HT1080 (cell line): ENCODE data around the gene MET. TPM values are rescaled to one million over a fixed set of nuclear protein-coding genes. Genes with fewer than 3 reads are reported as not detected.
"Not testable (repeated sequence)": the region's sequence is repeated elsewhere in the genome, so short reads cannot be mapped to it uniquely, and the experiment has no call there.

Source experiments
- DNase-seq: peaks from one replicate; pipeline ENCODE4 v3.0.0-alpha.2; 2015; ENCODE audit warnings: low read depth
- total RNA-seq: library from RNA; depleted of rRNA; stranded (reverse); fragments of >200 nt; shearing (Covaris generic); gene quantifications from 2 replicates; pipeline ENCODE4 v1.2.3, GENCODE V29; 2014

The MET gene
- total RNA-seq, 1 experiment from 2014 or later: 124 TPM

DNA sequence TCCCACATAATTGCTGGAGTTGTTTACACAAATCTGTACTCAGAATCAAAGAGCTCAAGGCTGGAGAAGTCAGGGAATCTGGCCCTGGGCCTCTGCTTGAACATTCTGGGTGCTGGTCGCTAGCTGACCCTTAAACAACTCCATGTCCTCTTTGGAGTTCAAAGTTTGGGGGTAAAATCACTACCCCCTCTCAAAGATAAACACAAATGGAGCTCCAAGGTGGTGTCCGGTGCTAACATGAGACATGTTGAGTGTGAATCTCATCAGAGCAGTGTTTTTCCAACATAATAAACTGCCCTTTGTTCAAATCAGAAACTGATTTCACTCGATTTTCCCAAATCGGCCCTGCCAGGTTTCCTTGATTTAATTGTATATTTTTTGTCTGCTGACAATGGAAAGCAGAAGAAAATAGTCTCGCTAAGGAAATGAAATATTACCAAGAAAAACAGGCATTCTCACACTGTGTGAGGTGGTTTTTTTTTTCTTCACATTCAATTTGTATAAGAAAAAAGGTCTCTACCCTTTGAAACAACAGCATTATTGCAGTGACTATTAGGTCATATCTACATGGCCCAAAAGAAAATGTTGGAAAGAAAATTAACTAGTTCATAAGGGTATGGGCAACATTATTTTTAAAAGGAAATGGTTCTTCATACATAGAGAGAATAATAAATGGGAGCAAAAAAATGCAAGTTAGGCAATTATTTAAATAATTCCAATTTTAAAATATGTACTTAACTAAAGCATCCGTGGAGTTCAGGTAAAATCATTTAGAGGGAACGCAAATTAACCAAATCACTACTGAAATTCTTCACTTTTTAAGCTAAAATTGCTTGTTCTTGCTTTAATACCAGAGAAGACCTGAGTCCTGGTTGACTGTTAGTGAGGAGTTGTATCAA, 134.3 kb downstream of the MET start:
- DNase-seq: no peak

DNA sequence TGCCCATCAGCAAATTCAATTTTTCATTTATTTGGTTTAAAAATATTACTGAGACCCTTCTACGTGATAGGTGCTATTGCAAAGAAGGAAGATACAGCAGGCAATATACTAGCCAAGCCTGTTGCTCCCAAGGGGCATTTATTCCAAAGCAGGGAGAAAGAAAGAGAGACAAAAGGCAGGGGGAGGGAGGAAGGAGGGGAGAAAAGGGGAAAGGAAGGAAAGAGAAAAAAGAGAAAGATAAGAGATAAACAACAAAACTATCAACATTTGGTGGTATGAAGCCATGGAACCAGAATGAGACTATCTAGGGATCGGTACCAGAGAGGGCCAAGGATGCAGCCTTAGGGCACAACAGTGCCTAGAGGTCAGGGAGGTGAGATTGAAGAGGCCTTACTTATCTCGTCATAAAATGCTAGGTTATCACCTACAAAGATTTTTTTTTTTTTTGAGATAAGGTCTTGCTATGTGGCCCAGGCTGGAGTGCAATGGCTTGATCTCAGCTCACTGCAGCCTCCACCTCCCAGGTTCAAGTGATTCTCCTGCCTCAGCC, 135.1 kb downstream of the MET start:
- no peak for DNase-seq

DNA sequence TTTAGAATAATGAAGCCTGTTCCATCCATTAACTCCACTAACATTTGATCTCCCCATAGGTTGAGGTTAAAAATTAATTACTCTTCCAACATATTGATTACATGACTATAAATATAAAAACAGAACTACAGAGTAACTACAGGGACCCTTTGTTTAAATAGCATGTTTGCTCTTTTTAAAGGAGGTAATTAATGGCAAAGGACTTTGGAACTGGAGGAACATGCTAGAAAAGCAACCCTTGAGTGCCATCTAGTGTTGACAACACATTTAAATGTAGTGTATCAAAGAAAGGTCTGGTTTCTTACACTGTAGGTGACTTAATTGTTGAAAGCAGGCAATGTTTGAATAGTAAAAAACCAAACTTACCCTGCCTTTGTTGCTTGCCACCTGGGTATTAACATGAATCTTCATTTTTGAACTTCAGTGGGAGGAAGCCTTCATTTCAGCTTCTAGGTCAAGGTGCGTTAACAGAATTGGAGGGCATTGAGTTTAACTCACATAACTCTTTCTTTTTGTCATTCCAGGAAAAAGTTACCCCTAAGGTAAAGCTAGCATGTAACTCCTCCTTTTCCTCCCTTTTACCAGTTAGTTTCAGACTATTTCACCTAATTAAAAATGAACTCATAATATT, 137.8 kb downstream of the MET start:
- DNase-seq: peak; percentile 61

DNA sequence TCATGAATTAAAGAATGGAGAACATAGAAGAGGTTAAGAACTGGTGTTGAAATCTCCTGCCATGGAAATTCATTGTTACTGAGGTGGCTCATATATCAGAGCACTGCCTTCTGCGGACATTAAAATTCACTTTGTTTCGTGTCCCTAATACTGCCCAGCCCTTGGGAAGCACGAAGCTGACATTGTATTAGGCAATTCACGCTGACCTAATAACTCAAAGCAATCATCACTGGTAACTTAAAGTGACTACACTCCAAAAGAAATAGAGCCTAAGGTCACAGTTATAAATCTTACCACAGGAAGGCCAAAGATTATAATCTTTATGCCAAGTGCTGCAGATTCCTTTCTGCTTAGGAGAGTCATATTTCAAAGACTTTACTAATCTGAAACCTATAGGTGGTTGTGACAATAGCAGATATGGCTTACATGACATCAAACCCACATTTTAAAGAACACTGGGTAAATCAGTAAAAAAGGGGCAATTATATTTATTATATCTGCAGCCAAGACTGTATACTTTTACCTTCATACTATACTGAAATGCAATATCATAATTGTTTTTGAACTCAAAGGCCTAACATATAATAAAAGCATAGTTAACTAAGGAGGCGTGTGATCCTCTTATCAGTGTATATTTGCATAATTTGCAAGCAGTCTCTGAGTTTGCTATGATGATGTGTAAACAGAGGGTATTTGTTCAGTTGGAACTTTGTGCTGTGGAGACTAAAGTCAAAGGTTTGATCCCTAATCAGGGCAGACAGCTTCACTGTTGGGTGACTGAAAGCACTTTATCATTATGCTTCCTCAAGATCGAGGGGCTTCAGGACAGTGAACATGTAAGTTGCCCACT, 138.5 kb downstream of the MET start:
- no peak for DNase-seq

DNA sequence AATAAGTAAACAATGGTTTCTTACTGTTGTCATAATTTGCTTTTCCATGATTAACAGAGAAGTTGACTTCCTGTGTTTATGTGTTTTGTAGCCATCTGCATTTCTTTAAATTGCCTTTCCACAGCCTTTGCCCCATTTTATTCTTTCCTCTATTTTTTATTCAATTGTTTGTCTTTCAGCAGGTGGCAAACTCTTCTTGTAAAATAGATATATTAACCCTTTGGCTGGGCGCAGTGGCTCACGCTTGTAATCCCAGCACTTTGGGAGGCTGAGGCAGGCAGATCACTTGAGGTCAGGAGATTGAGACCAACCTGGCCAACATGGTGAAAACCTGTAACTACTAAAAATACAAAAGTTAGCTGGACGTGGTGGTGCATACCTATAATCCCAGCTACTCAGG, 139.8 kb downstream of the MET start:
- DNase-seq: no peak

DNA sequence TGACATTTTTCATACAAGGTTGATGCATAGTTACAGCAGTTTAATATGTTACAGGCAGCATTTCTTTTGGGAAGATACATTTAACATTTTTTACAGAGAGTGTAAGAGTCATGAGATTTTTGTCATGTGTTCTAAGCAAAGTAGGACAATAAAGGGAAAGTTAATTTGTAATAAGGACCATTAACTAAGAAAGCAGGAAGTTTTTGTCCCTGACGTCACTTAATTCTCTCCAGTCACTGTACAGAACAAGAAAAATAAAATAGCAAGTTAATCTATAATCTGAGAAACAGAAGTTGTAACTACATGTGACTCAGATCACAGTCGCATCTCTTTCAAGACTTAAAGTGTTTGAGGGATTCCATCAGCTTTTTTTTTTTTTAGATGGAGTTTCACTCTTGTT, 140.9 kb downstream of the MET start:
- DNase-seq: no peak

DNA sequence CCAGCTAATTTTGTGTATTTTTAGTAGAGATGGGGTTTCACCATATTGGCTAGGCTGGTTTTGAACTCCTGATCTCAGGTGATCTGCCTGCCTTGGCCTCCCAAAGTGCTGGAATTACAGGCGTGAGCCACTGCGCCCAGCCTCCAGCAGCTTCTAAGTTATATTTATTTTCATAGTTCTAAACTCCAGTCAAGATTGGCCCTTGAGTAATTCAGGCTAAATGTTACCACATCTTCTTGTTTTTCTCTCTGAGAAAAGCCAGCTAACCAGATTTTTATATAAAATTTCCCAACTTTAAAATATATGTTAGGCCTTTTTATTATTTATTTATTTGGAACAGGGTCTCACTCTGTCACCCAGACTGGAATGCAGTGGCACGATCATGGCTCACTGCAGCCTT, 141.4 kb downstream of the MET start:
- not testable (repeated sequence) for DNase-seq

DNA sequence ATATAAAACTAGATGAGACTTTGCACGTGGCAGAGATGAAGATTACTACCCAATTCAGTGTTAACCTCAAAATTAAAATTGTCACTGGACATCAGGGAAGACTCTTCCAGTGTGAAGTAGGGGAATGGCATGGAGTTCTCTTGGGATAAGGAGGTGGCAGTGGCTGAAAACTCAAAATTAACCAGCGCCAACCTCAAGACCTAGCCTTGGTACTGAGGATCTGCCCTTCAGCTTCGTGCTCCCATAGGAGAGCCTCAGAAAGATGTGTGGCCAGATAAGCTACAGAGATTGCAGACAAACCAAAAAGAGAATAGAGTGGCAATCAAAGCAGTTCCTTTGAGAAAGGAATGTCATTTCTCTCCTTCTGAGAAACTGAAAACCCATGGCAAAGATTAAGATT, 143.0 kb downstream of the MET start:
- no peak for DNase-seq

DNA sequence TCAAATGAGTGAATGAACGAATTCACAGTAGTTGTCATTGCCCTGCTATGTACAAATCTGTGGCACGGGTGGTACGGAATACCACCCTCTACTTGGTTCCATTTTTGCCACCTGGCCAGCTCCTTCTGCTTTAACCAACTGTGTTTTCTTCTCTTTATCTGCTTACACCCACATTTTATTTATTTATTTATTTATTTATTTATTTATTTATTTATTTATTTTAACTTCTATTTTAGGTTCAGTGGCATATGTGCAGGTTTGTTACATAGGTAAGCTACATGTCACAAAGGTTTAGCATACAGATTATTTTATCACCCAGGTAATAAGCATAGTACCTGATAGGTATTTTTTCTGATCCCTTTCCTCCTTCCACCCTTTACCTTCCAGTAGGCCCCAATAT, 148.2 kb downstream of the MET start:
- DNase-seq: no peak

DNA sequence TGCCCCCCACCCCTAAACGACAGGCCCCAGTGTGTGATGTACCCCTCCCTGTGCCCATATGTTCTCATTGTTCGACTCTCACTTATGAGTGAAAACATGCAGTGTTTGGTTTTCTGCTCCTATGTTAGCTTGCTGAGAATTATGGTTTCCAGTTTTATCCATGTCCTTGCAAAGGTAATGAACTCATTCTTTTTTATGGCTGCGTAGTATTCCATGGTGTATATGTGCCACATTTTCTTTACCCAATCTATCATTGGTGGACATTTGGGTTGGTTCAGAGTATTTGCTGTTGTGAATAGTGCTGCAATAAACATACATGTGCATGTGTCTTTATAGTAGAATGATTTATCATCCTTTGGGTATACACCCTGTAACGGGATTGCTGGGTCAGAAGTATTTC, 149.7 kb downstream of the MET start:
- DNase-seq: not testable (repeated sequence)

DNA sequence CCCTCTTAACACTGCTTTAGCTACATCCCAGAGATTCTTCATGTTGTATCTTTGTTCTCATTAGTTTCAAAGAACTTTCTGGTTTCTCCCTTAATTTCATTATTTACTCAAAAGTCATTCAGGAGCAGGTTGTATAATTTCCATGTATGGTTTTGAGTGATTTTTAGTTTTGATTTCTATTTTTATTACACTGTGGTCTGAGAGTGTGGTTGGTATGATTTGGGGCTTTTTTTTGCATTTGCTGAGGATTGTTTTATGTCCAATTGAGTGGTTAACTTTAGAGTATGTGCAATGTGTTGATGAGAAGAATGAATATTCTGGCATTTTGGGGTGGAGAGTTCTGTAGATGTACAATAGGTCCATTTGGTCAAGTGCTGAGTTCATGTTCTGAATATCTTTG, 152.5 kb downstream of the MET start:
- DNase-seq: no peak

DNA sequence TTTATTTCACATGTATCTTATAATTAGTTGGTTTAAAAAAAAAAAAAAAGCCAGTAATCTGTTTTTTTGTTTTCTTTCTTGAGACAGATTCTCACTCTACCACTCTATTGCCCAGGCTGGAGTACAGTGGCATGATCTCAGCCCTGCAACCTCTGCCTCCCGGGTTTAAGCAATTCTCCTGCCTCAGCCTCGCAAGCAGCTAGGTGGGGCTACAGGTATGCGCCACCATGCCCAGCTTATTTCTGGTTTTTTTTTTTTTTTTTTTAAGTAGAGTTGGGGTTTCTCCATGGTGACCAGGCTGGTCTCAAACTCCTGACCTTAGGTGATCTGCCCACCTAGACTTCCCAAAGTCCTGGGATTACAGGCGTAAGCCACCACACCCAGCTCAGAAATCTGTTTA, 156.3 kb downstream of the MET start:
- DNase-seq: no peak

DNA sequence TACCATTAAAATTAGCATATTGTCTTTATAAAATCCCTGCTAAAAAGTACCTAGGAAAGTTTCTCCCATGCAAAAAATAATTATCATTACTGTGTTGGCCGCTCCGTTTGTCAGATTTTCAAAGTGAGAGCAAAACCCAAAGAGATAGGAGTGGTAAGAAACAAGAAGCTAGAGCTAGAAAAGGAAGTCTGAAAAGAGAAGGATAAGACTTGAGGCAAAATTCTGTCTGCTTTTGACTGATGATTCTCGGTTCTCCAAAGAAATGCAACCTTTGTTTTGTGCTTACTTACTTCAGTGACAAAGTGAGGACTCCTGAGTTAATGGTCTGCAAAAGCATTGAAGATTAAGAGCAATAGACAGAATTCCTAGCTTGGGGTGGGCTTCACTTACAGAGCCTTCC, 157.0 kb downstream of the MET start:
- no peak for DNase-seq

DNA sequence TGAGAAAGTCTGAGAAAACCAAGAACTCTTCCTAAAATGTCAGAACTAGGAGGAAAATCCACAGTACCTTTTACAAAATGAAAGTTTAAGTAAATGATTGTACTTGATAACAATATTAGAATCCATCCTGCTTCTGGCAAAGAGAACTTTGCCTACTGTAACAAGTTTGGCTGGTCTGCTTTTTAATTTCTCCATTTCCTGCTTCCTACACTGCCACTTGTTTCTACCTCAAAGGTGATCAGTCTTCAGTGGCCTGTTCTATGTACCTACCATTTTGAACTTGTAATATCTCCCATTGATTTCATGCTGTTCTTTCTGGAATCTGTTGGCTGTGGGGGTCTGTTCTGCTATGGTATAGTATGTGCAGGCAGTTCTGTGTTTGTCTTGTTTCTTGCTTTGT, 157.5 kb downstream of the MET start:
- no peak for DNase-seq

DNA sequence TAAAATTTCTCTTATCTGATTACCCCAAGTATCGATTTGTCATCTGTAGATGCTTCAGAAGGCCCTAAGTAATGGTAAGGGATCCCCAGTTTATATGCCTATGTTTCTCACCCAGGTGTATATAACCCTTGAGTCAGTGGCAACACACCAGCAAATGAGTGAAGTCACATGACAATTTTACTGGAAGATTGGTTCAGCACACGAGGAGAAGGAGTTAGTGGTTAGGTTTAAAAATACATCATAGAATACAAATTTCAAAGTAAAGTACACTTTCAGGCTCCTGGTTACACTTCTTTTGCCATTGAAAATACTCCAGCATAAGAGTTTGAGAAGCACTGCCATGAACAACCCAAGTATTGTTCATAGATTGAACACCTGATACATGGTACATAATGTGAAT, 160.7 kb downstream of the MET start:
- DNase-seq: no peak

DNA sequence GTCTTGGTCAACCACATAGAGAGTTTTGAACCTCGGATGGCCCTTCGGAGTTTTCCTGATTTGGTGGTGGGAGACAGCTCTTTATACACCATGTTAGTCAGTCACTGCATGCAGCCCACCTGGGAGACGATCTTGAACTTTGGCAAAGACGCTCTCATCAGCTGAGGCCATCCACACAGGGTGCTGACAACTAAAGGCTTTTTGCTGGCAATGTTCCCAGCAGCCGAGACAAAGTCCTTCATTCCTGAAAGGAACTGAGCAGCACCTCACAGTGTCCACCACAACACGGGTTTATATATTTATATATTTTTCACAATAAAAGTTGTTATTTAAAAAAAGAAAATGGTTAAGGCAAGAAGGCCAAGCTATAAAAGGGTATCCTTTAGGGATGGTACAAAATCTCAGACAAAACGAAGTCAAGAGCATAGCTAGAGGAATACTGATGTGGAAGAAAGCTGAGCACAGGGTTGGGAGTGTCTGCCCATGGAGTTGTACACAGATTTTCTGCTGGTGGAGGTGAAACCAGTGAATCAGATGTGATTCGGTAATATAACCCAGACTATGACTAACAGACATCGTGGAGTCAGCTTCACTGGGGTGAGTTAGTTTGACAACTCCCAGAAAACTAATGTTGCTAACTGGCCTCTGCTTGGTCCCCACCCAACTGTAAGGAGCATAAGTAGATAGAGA, 163.0 kb downstream of the MET start:
- peak; percentile 70 for DNase-seq

DNA sequence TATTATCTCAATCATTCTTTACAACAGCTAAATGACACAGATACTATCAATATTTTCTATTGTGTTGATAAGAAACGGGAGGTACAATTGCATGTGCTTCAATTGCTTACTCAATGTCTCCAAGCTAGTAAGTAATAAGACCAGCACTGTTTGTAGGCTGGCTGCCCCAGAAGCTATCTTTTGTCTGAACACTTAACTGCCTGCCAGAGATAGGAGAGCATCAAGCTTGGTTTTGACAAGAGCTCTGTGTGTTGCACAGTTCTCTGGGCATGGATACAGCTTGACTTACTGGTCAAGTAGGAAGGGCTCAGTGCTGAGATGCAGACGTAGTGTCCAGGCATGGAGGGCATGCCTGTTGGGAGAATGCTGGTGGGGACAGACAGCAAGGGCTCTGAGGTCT, 164.1 kb downstream of the MET start:
- DNase-seq: no peak

DNA sequence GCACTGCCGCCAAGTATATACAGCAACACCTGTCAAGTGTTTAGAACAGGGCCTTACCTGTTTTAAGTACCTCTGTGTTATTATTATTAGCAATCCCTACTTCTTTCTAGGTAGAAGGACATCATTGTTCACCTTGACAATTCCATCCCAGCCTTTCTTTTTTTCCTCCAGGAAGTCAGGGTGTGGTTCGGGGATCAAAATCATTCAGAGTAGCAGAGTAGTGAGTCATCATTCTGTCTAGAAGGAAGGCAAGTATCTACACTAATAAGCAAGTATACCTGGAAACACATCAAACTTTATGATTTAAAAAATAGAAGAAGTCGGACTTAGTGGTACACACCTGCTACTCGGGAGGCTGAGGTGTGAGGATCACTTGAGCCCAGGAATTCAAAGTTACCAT, 164.9 kb downstream of the MET start:
- peak; percentile 67 for DNase-seq

DNA sequence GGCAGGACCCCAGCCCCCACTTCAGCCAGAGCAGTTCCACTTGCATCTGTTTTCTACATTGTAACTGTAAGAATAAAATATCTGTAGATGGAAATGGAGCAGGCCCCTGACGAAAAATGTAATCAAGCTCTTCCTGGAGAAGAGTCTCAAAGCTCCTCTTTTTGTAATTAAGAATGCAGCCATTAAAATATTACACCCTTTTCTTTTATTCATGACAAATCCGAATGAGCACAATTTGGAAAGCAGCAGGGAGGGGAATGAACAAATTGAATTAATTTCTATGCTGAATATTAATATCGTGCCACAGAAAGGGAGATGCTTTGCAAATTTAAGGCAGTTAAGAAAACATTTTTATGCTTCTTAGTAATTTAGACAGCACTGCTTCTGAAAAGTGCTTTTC, 165.6 kb downstream of the MET start:
- no peak for DNase-seq

DNA sequence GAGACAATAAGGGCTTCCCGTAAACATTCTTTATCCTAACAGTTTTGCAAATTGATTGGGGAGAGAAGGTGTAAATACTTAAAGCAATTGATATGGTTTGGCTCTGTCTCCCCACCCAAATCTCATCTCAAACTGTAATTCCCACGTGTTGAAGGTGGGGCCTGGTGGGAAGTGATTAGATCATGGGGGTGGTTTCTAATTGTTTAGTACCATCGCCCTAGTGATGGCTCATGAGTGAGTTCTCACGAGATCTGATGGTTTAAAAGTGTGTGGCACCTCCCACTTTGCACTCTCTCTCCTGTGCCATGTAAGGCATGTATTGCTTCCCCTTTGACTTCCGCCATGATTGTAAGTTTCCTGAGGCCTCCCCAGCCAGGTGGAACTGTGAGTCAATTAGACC, 168.3 kb downstream of the MET start:
- DNase-seq: no peak

DNA sequence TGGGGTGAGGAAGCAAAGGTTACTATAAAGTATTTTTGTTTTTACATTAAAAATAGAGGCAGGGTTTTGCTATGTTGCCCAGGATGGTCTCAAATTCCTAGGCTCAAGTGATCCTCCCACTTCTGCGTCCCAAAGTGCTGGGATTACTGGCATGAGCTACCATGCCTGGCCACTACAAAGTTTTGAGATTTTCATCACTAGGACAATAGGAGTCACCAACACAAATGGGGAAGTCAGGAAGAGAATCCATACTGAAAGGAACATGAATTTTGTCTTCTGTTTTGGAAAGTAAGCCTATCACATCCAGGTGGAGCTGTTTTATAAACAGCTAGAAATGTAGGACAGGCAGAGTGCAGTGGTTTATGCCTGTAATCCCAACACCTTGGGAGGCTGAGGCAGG, 170.4 kb downstream of the MET start:
- DNase-seq: no peak
